H9 (cell line): Measurements from ENCODE around the gene CPB2. TPM values are rescaled to one million over a fixed set of nuclear protein-coding genes. Genes with fewer than 3 reads are reported as not detected.

ENCODE experiments used
- DNase-seq: peaks from one replicate; pipeline ENCODE4 v3.0.0-alpha.2; 2017
- H2AFZ ChIP-seq: one replicate; pipeline ENCODE4 v1.6.1; 2013; ENCODE audit warnings: mild to moderate bottlenecking, low read length, control low read depth, moderate library complexity
- H2AK5ac ChIP-seq: 2 replicates; pipeline ENCODE4 v1.6.1; 2013; ENCODE audit warnings: low read length, control low read depth, mixed read lengths; ENCODE audit not compliant: insufficient read length
- H2BK120ac ChIP-seq: one replicate; pipeline ENCODE4 v1.6.1; 2013; ENCODE audit warnings: low read depth, mild to moderate bottlenecking, low read length, control low read depth, inconsistent platforms; ENCODE audit not compliant: poor library complexity, severe bottlenecking
- H2BK12ac ChIP-seq: 2 replicates; pipeline ENCODE4 v1.6.1; 2013; ENCODE audit warnings: low read length, control low read depth, mixed read lengths, low read depth; ENCODE audit not compliant: insufficient read length
- H2BK15ac ChIP-seq: 2 replicates; pipeline ENCODE4 v1.6.1; 2013; ENCODE audit warnings: low read depth, low read length, control low read depth
- H2BK20ac ChIP-seq: one replicate; pipeline ENCODE4 v1.6.1; 2013; ENCODE audit warnings: low read depth, mild to moderate bottlenecking, low read length, control low read depth, inconsistent platforms; ENCODE audit not compliant: poor library complexity, severe bottlenecking
- H2BK5ac ChIP-seq: 2 replicates; pipeline ENCODE4 v1.6.1; 2013; ENCODE audit warnings: low read length, control low read depth, mixed read lengths; ENCODE audit not compliant: insufficient read length
- H3K14ac ChIP-seq: 2 replicates; pipeline ENCODE4 v1.6.1; 2013; ENCODE audit warnings: low read length, control low read depth; ENCODE audit not compliant: insufficient read depth
- H3K18ac ChIP-seq: 2 replicates; pipeline ENCODE4 v1.6.1; 2013; ENCODE audit warnings: low read depth, mild to moderate bottlenecking, mixed read lengths, low read length, control low read depth; ENCODE audit not compliant: insufficient read length
- H3K23ac ChIP-seq: 2 replicates; pipeline ENCODE4 v1.6.1; 2013; ENCODE audit warnings: low read length, control low read depth, mixed read lengths, low read depth; ENCODE audit not compliant: insufficient read length
- H3K23me2 ChIP-seq: 2 replicates; pipeline ENCODE4 v1.6.1; 2013; ENCODE audit warnings: low read depth, mild to moderate bottlenecking, mixed read lengths, low read length, control low read depth; ENCODE audit not compliant: insufficient read length, poor library complexity, severe bottlenecking
- H3K27ac ChIP-seq: 2 replicates; pipeline ENCODE4 v1.5.1; 2013; ENCODE audit warnings: low read length, control low read depth, mixed read lengths, low read depth; ENCODE audit not compliant: insufficient read length
- H3K27me3 ChIP-seq: 2 replicates; pipeline ENCODE4 v1.6.1; 2013; ENCODE audit warnings: low read length, control low read depth, inconsistent platforms; ENCODE audit not compliant: insufficient read depth
- H3K4ac ChIP-seq: 2 replicates; pipeline ENCODE4 v1.6.1; 2013; ENCODE audit warnings: low read depth, mild to moderate bottlenecking, control low read depth, inconsistent platforms, low read length, moderate library complexity
- H3K4me1 ChIP-seq: 2 replicates; pipeline ENCODE4 v1.6.1; 2013; ENCODE audit warnings: low read length, control low read depth, inconsistent platforms; ENCODE audit not compliant: insufficient read depth
- H3K4me2 ChIP-seq: 2 replicates; pipeline ENCODE4 v1.6.1; 2013; ENCODE audit warnings: low read length, control low read depth, mixed read lengths; ENCODE audit not compliant: insufficient read length, insufficient read depth
- H3K56ac ChIP-seq: 2 replicates; pipeline ENCODE4 v1.6.1; 2013; ENCODE audit warnings: low read depth, mild to moderate bottlenecking, mixed read lengths, low read length, control low read depth; ENCODE audit not compliant: insufficient read length
- H3K79me1 ChIP-seq: 2 replicates; pipeline ENCODE4 v1.6.1; 2013; ENCODE audit warnings: low read depth, mild to moderate bottlenecking, moderate library complexity, low read length, control low read depth, inconsistent platforms; ENCODE audit not compliant: insufficient read depth, poor library complexity, severe bottlenecking
- H3K79me2 ChIP-seq: 2 replicates; pipeline ENCODE4 v1.6.1; 2013; ENCODE audit warnings: low read length, control low read depth, inconsistent platforms; ENCODE audit not compliant: insufficient read depth
- H3K9ac ChIP-seq: 2 replicates; pipeline ENCODE4 v1.6.1; 2013; ENCODE audit warnings: low read length, control low read depth, mixed read lengths; ENCODE audit not compliant: insufficient read length; ENCODE audit errors: extremely low read depth
- H3K9me3 ChIP-seq: one replicate; pipeline ENCODE4 v1.6.1; 2013; ENCODE audit warnings: low read depth, low read length, inconsistent platforms; ENCODE audit not compliant: control insufficient read depth
- H3T11ph ChIP-seq: one replicate; pipeline ENCODE4 v1.6.1; 2013; ENCODE audit warnings: mild to moderate bottlenecking, low read length, control low read depth, inconsistent platforms
- H4K20me1 ChIP-seq: one replicate; pipeline ENCODE4 v1.6.1; 2013; ENCODE audit not compliant: control insufficient read depth, insufficient read length, insufficient read depth
- H4K5ac ChIP-seq: 2 replicates; pipeline ENCODE4 v1.6.1; 2013; ENCODE audit warnings: low read depth, mild to moderate bottlenecking, mixed read lengths, low read length, control low read depth; ENCODE audit not compliant: insufficient read length
- H4K8ac ChIP-seq: replicated peaks from 2 replicates; pipeline ENCODE4 v1.6.1; 2013; ENCODE audit warnings: low read length, control low read depth, mixed read lengths, low read depth; ENCODE audit not compliant: insufficient read length
- H4K91ac ChIP-seq: 2 replicates; pipeline ENCODE4 v1.6.1; 2013; ENCODE audit warnings: low read depth, mild to moderate bottlenecking, moderate library complexity, mixed read lengths, low read length, control low read depth; ENCODE audit not compliant: insufficient read length
- H3K27ac Mint-ChIP-seq, 3 experiments: 2 replicates in 2 of 3; 3 replicates in 1 of 3; pipeline ENCODE4 v1.8.0; 2020 to 2021; ENCODE audit warnings: mixed read lengths in 3 of 3, mild to moderate bottlenecking in 1 of 3, moderate library complexity in 1 of 3
- H3K27me3 Mint-ChIP-seq: 2 replicates; pipeline ENCODE4 v1.8.0; 2021; ENCODE audit warnings: low read depth, mild to moderate bottlenecking, moderate library complexity, mixed read lengths
- H3K36me3 Mint-ChIP-seq, 3 experiments: 2 replicates in 2 of 3; 3 replicates in 1 of 3; pipeline ENCODE4 v1.8.0; 2020 to 2021; ENCODE audit warnings: low read depth in 3 of 3, mixed read lengths in 3 of 3; ENCODE audit not compliant: insufficient read depth in 1 of 3
- H3K4me1 Mint-ChIP-seq, 2 experiments: 2 replicates each; pipeline ENCODE4 v1.8.0; 2020; ENCODE audit warnings: mixed read lengths in 2 of 2
- H3K4me3 Mint-ChIP-seq, 2 experiments: 2 replicates in 1 of 2; 3 replicates in 1 of 2; pipeline ENCODE4 v1.8.0; 2020 to 2021; ENCODE audit warnings: mild to moderate bottlenecking in 2 of 2, mixed read lengths in 2 of 2, moderate library complexity in 1 of 2
- H3K9me3 Mint-ChIP-seq, 2 experiments: 2 replicates in 1 of 2; 3 replicates in 1 of 2; pipeline ENCODE4 v1.8.0; 2020; ENCODE audit warnings: mild to moderate bottlenecking in 2 of 2, mixed read lengths in 2 of 2, moderate library complexity in 1 of 2
- WGBS: extraction: QIAGEN DNeasy Blood & Tissue Kit; methylation state at CpG from one replicate; pipeline ENCODE4 v1.1.7; 2013; ENCODE audit warnings: missing lambda C conversion rate, low lambda C conversion rate, mixed read lengths; ENCODE audit not compliant: insufficient read length; ENCODE audit errors: extremely low coverage; 5-methylcytosine and 5-hydroxymethylcytosine counted together
- total RNA-seq: library from RNA; stranded (reverse); gene quantifications from 2 replicates; pipeline ENCODE4 v1.2.1, GENCODE V29; 2021
- TF ChIP-seq, protein P1 (sequence below): fragments of 200-600 bp; sonication (generic); conservative IDR thresholded peaks from 3 replicates; pipeline ENCODE4 v1.8.0; 2021; ENCODE audit warnings: antibody characterized with exemption, mild to moderate bottlenecking

Gene CPB2
- total RNA-seq, 1 experiment from 2014 or later, result not detected

DNA sequence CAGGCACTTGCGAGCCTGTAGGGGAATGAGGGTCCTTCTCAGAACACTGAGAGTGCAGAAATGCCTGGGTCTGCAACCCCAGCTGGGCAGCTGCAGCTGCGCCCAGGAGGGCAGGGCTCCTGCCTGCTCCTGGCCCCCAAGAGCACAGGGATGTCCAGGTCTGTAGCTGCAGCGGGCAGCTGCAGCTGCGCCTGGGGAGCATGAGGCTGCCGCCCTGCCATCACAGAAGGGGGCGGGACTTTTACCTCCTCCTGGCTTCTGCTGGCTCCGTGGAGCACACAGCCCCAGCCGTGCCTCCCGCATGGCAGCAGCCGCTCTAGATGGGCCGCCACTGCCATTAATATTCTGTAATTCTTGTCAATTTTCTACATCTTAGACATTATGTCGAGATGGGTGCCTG lies 17.8 kb downstream of the CPB2 start:
- no peak overlapping the region for H3K56ac ChIP-seq
- H2BK15ac ChIP-seq, result no peak overlapping the region
- no peak for DNase-seq
- no peaks in the 10 kb centered on the region for H3K79me1 ChIP-seq
- H3K4me2 ChIP-seq, result no peak overlapping the region
- no peak overlapping the region for H2AK5ac ChIP-seq
- no peak overlapping the region for H3K9ac ChIP-seq
- H3K27me3 ChIP-seq, result no peaks in the 10 kb centered on the region
- Mint-ChIP-seq H3K27ac (no peak overlapping the region), H3K27me3 (no peaks in the 10 kb centered on the region), H3K9me3 (no peaks in the 10 kb centered on the region; a peak in 1 of 5 replicates), H3K4me3 (no peak overlapping the region), H3K4me1 (no peaks in the 10 kb centered on the region), H3K36me3 (no peaks in the 10 kb centered on the region)
- H3K23ac ChIP-seq, result no peak overlapping the region
- no peaks in the 10 kb centered on the region for H3K9me3 ChIP-seq
- H3K27ac ChIP-seq, result no peak overlapping the region
- no peak overlapping the region for H2BK12ac ChIP-seq
- H4K8ac ChIP-seq, result no peak overlapping the region
- no peak overlapping the region for H2BK20ac ChIP-seq
- H4K5ac ChIP-seq, result no peak overlapping the region
- no peak overlapping the region for H2BK120ac ChIP-seq
- H4K91ac ChIP-seq, result no peak overlapping the region
- H3K4me1 ChIP-seq, result no peaks in the 10 kb centered on the region
- H2AFZ ChIP-seq, result no peak overlapping the region
- H2BK5ac ChIP-seq, result no peak overlapping the region
- no peaks in the 10 kb centered on the region for H3K79me2 ChIP-seq
- TF ChIP-seq, protein P1, sequence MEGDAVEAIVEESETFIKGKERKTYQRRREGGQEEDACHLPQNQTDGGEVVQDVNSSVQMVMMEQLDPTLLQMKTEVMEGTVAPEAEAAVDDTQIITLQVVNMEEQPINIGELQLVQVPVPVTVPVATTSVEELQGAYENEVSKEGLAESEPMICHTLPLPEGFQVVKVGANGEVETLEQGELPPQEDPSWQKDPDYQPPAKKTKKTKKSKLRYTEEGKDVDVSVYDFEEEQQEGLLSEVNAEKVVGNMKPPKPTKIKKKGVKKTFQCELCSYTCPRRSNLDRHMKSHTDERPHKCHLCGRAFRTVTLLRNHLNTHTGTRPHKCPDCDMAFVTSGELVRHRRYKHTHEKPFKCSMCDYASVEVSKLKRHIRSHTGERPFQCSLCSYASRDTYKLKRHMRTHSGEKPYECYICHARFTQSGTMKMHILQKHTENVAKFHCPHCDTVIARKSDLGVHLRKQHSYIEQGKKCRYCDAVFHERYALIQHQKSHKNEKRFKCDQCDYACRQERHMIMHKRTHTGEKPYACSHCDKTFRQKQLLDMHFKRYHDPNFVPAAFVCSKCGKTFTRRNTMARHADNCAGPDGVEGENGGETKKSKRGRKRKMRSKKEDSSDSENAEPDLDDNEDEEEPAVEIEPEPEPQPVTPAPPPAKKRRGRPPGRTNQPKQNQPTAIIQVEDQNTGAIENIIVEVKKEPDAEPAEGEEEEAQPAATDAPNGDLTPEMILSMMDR, result no peak
- no peaks in the 10 kb centered on the region for H4K20me1 ChIP-seq
- no CpG with 5 or more reads among the region's 12 CpGs for WGBS
- no peaks in the 10 kb centered on the region for H3K23me2 ChIP-seq
- H3K18ac ChIP-seq, result no peak overlapping the region
- no peak overlapping the region for H3K4ac ChIP-seq
- H3K14ac ChIP-seq, result no peak overlapping the region
- H3T11ph ChIP-seq, result no peak overlapping the region
